Activated CD4-positive, CD25-positive, alpha-beta regulatory T cell treated with anti-CD3 and anti-CD28 coated beads, Interleukin-2, amount 50 U/mL, for 16 hours (primary cell): ENCODE data around the gene MRNIP.
"Not testable (repeated sequence)": the region's sequence is repeated elsewhere in the genome, so short reads cannot be mapped to it uniquely, and the experiment has no call there.

ENCODE experiments used
- DNase-seq: peaks from one replicate; pipeline ENCODE4 v3.0.0-alpha.2; 2020; ENCODE audit warnings: low read depth, low spot score

Gene MRNIP

GRCh38 chr5:179792612-179793467 is 65.8 kb downstream of the MRNIP start:
- DNase-seq: no peak

DNA sequence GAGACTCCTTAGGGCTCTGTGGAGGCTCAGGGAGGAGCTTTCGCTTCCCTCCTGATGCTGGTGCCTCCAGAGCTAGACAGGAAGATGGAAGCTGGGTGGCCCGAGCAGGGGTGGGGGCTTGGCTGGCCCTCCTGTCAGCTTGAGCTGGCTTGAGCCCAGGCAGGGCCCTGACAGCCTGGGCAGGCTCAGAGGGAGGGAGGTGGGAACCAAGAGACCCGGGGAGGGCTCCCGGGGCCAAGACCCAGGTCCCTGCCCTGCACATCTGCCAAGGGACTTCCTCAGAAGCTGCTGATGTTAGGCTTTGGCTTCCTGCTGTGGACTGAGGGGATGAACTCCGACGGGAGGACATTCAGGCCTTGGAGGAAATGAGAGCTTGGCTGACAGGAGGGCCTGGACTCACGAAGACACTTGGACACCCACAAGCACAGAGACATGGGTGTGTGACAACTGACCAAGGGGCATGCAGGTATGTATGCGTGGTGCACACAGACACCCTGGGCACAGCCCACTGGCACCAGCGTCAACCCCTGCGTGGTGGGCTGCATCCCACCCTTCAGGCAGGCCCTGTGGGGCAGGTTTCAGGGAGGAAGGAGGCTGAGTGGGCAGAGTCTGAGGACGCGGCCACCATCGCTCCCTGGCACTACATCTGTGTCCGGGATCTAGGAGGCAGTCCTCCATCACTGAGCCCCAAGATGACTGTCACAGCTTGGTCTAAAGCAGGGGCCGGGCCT is 66.6 kb downstream of the MRNIP start:
- DNase-seq: no peak

- DNase-seq: not testable (repeated sequence)
Observed at GRCh38 chr5:179789278-179789677, 69.3 kb downstream of the MRNIP start.

GRCh38 chr5:179788193-179788854 is 70.3 kb downstream of the MRNIP start:
- no peak for DNase-seq
